ENCODE results near the gene EZR.
"Not testable (repeated sequence)": the region's sequence is repeated elsewhere in the genome, so short reads cannot be mapped to it uniquely, and the experiment has no call there.

GRCh38 chr6:158823616-158824015 lies 4.4 kb upstream of the EZR start:
- not testable (repeated sequence) for TF ChIP-seq CTCF (IDR thresholded peaks at IDR 0.05); POLR2AphosphoS5 (IDR thresholded peaks at IDR 0.05; ENCODE audit: low read depth, low read length); TCF7L2 (IDR thresholded peaks at IDR 0.05; ENCODE audit: low read depth, low read length); REST (IDR thresholded peaks at IDR 0.05; ENCODE audit: insufficient read depth in 1 of 2, low read depth in 2 of 2, low read length in 1 of 2)
